Nephron (organoid): ENCODE results near the gene AQP7.
"Not testable (repeated sequence)": the region's sequence is repeated elsewhere in the genome, so short reads cannot be mapped to it uniquely, and the experiment has no call there.

Experiments used
- H3K27ac Mint-ChIP-seq, 3 experiments: 2 replicates each; pipeline ENCODE4 v1.8.0; 2020; ENCODE audit warnings: mixed read lengths in 3 of 3, mild to moderate bottlenecking in 2 of 3, moderate library complexity in 1 of 3
- H3K27me3 Mint-ChIP-seq: 2 replicates; pipeline ENCODE4 v1.8.0; 2021; ENCODE audit warnings: low read depth, mild to moderate bottlenecking, moderate library complexity, mixed read lengths
- H3K36me3 Mint-ChIP-seq: 2 replicates; pipeline ENCODE4 v1.8.0; 2020; ENCODE audit warnings: low read depth, mixed read lengths
- H3K4me1 Mint-ChIP-seq: 2 replicates; pipeline ENCODE4 v1.8.0; 2020; ENCODE audit warnings: mixed read lengths
- H3K4me3 Mint-ChIP-seq, 3 experiments: 2 replicates each; pipeline ENCODE4 v1.8.0; 2020; ENCODE audit warnings: mild to moderate bottlenecking in 3 of 3, mixed read lengths in 3 of 3, moderate library complexity in 2 of 3
- H3K9me3 Mint-ChIP-seq: 2 replicates; pipeline ENCODE4 v1.8.0; 2020; ENCODE audit warnings: mixed read lengths
- TF ChIP-seq, protein P1 (sequence below), 3 experiments: fragments of 200-600 bp; sonication (generic); IDR thresholded peaks; one replicate each; pipeline ENCODE4 v1.5.0; 2021; ENCODE audit warnings: antibody characterized with exemption in 3 of 3; ENCODE audit not compliant: unreplicated experiment in 3 of 3

The AQP7 gene

DNA sequence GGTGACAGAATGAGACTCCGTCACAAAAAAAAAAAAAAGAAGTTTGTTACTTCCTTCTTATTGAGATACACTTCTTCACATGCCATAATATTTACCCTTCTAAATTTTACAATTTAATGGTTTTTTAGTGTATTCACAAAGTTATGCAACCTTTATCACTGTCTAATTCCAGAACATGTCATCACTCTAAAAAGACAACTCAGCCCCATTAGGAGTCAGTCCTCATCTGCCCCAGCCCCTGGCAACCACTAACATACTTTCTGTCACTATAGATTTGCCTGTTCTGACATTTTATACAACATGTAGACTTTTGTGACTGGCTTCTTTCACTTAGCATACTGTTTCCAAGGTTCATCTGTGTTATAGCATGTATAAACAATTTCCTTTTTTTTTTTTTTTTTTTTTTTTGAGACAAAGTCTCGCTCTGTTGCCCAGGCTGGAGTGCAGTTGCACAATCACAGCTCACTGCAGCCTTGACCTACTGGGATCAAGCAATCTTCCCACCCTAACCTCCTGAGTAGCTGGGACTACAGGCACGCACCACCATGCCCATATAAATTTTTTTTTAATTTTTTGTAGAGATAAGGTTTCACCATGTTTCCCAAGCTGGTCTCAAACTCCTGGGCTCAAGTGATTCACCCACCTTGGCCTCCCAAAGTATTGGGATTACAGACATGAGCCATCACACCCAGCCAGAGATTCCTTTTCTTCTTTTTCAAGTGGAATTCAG lies 27.1 kb upstream of the AQP7 start:
- no peak overlapping the region for H3K4me3 Mint-ChIP-seq
- no peaks in the 10 kb centered on the region for H3K36me3 Mint-ChIP-seq
- TF ChIP-seq, protein P1, sequence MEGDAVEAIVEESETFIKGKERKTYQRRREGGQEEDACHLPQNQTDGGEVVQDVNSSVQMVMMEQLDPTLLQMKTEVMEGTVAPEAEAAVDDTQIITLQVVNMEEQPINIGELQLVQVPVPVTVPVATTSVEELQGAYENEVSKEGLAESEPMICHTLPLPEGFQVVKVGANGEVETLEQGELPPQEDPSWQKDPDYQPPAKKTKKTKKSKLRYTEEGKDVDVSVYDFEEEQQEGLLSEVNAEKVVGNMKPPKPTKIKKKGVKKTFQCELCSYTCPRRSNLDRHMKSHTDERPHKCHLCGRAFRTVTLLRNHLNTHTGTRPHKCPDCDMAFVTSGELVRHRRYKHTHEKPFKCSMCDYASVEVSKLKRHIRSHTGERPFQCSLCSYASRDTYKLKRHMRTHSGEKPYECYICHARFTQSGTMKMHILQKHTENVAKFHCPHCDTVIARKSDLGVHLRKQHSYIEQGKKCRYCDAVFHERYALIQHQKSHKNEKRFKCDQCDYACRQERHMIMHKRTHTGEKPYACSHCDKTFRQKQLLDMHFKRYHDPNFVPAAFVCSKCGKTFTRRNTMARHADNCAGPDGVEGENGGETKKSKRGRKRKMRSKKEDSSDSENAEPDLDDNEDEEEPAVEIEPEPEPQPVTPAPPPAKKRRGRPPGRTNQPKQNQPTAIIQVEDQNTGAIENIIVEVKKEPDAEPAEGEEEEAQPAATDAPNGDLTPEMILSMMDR (IDR thresholded peaks at IDR 0.05; ENCODE audit: unreplicated experiment in 3 of 3) = no peak
- no peak overlapping the region for H3K27ac Mint-ChIP-seq
- H3K27me3 Mint-ChIP-seq = peaks cover 5% of the 10 kb centered on the region
- no peaks in the 10 kb centered on the region for H3K9me3 Mint-ChIP-seq
- peaks cover 5% of the 10 kb centered on the region for H3K4me1 Mint-ChIP-seq

DNA sequence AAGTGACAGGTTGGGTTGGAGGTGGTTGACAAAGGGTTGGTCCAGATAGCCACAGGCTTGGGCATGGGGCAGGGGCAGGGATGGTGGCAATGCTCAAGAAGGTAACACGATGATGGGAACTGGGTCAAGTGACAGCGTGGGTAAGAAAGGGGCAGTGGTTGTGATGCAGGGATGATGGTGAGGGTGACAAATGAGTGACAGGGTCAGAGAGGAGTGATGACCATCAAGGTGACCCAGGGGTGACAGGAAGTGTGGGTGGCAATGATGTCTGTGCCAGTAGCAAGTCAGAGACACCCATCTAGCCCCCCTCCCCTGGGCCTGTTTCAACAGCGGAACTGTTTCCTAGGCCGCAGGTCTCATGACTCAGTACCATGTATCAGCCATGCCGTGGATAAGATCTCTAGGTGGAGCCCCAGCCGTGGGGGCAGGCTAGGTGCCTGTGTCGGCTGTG lies 24.5 kb upstream of the AQP7 start:
- H3K36me3 Mint-ChIP-seq = no peaks in the 10 kb centered on the region
- TF ChIP-seq, protein P1 (IDR thresholded peaks at IDR 0.05; ENCODE audit: unreplicated experiment in 3 of 3) = no peak

DNA sequence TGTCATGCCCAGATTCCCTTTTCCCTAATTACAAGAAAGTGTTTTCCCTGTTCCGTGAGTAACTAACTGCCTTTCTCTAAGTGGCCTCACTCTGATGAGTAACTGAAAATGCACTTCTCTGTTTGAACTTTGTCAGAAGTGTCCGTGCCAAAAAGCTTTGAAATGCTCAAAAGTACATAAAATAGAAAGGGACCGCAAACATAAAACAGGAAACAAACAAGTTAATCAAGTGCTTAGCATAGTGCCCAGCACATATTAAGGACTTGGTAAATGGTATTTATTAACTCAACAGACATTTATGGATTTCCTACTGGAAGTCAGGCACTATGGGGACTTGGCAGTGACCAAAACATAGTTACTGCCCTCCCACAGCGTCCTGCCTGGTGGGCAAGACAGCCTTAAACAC lies 22.8 kb upstream of the AQP7 start:
- Mint-ChIP-seq H3K36me3 (no peaks in the 10 kb centered on the region), H3K27me3 (no peaks in the 10 kb centered on the region), H3K27ac (no peak overlapping the region), H3K9me3 (no peaks in the 10 kb centered on the region), H3K4me1 (no peaks in the 10 kb centered on the region), H3K4me3 (no peak overlapping the region)
- TF ChIP-seq, protein P1 (IDR thresholded peaks at IDR 0.05; ENCODE audit: unreplicated experiment in 3 of 3) = no peak

More for the DNA sequence above, 24.5 kb upstream of the AQP7 start:
- Mint-ChIP-seq H3K27ac (no peak overlapping the region), H3K27me3 (peaks cover 1% of the 10 kb centered on the region), H3K4me3 (no peak overlapping the region), H3K9me3 (no peaks in the 10 kb centered on the region), H3K4me1 (no peaks in the 10 kb centered on the region)

DNA sequence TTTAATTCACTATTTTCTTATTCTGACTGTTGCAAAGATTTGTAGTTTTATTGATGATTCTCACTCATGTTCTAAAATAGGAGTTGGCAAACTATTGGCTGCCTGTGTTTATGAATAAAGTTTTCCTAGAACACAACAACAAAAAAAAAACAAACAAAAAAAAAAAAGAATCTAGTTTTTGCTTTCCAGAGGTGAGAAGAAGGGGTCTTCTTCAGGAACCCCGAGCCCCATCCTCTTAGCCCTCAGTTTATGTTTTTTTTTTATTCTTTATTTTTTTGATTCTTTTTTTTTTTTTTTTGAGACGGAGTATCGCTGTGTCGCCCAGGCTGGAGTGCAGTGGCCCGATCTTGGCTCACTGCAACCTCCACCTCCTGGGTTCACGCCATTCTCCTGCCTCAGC lies 22.1 kb upstream of the AQP7 start:
- H3K27me3 Mint-ChIP-seq = not testable (repeated sequence)

DNA sequence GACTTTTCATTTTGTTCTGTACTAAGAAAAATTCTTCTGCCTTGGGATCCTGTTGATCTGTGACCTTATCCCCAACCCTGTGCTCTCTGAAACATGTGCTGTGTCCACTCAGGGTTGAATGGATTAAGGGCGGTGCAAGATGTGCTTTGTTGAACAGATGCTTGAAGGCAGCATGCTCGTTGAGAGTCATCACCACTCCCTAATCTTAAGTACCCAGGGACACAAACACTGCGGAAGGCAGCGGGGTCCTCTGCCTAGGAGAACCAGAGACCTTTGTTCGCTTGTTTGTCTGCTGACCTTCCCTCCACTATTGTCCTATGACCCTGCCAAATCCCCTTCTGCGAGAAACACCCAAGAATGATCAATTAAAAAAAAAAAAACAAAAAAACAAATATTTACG lies 21.7 kb upstream of the AQP7 start:
- not testable (repeated sequence) for H3K36me3 Mint-ChIP-seq, H3K9me3 Mint-ChIP-seq, H3K4me3 Mint-ChIP-seq, H3K27ac Mint-ChIP-seq, H3K27me3 Mint-ChIP-seq, H3K4me1 Mint-ChIP-seq

More for the DNA sequence above, 22.1 kb upstream of the AQP7 start:
- not testable (repeated sequence) for H3K4me1 Mint-ChIP-seq, H3K4me3 Mint-ChIP-seq, H3K27ac Mint-ChIP-seq, H3K36me3 Mint-ChIP-seq, H3K9me3 Mint-ChIP-seq

DNA sequence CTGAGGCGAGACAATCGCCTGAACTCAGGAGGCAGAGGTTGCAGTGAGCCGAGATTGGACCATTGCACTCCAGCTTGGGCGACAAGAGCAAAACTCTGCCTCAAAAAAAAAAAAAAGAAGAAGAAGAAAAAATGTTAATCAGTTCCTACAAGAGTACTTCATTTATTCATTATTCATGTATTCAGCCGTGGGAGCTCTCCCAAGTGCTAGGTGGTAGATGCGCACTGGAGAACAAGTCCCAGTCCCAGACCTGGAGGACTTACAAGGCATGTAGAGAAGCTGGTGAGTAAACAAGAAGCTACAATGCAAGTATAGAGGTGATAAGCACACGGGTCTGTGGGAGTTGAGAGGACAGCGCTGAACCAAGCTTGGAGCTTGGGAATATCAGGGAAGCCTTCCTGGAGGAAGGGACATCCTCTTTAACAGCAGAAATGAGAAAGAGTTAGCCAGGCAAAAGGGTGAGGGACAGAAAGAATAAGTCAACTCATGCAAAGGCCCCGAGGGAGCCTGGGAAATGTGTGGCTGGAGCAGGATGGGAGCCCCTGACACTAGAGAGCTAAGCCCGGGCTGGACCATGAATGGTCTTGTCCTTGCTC lies 17.4 kb upstream of the AQP7 start:
- TF ChIP-seq, protein P1 (IDR thresholded peaks at IDR 0.05; ENCODE audit: unreplicated experiment in 3 of 3) = no peak
- H3K4me3 Mint-ChIP-seq = no peak overlapping the region

DNA sequence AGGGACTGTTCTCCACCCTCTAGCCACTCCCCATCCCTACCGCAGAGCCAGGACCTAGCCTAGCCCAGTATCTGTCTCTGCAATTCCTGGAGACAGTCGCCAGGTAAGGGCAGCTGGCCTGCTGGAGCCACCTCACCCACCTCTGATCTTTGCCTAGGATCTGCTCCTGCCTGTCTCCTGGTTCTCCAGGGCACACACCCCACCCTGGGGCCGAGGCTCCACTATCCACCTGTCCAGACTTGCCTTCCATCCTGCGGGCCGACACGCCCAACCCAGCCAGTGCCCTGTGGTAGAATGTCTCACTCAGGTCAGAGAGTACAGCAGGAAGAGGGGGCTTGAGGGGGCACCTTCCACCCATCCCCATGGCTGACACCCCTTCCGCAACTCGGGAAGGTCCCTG lies 15.7 kb upstream of the AQP7 start:
- Mint-ChIP-seq H3K27ac (no peak overlapping the region), H3K9me3 (no peaks in the 10 kb centered on the region), H3K36me3 (no peaks in the 10 kb centered on the region), H3K27me3 (peaks cover 11% of the 10 kb centered on the region), H3K4me3 (no peak overlapping the region), H3K4me1 (peaks cover 15% of the 10 kb centered on the region)
- TF ChIP-seq, protein P1 (IDR thresholded peaks at IDR 0.05; ENCODE audit: unreplicated experiment in 3 of 3) = no peak

More for the DNA sequence above, 17.4 kb upstream of the AQP7 start:
- Mint-ChIP-seq H3K27me3 (peaks cover 11% of the 10 kb centered on the region), H3K27ac (no peak overlapping the region), H3K9me3 (no peaks in the 10 kb centered on the region), H3K36me3 (no peaks in the 10 kb centered on the region), H3K4me1 (peaks cover 6% of the 10 kb centered on the region)
